ENCODE data around the gene TRPM8.
A peak's percentile ranks its signal among the peaks of the same experiment; 100 is the strongest.

Gene TRPM8

DNA sequence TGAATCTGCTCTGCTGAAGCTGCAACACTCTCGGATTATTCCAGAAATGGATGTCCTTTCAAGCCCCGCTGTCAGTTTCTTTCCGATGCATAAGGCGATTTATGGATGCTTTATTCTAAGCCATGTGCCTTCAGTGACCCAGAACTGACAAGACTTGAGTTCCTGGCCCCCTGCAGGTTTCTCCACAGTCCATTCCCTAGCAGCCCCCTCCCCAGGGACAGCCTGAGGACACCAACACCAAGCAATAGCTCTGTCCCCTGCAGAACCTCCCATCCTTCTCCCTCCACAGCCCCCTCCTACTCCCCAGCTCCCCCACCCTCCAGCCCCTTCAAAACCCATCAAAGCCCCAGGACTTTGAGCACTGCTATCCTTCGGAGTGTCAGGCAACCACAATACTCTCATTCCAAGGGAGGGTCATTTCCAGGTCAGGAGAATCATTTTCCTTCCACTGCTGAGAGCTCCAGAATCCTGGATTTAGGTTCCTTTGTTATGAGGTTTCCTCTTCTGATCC lies 108.8 kb downstream of the TRPM8 start:
- no peak for TF ChIP-seq TCF12 (IDR thresholded peaks at IDR 0.05; ENCODE audit: low read depth)
- no peak for TF ChIP-seq YY1 (IDR thresholded peaks at IDR 0.05; ENCODE audit: low read depth)
- no peak for TF ChIP-seq RAD21 (IDR thresholded peaks at IDR 0.05; ENCODE audit: low read depth)
- TF ChIP-seq ZBTB7A (IDR thresholded peaks at IDR 0.05; ENCODE audit: low read depth), result no peak

DNA sequence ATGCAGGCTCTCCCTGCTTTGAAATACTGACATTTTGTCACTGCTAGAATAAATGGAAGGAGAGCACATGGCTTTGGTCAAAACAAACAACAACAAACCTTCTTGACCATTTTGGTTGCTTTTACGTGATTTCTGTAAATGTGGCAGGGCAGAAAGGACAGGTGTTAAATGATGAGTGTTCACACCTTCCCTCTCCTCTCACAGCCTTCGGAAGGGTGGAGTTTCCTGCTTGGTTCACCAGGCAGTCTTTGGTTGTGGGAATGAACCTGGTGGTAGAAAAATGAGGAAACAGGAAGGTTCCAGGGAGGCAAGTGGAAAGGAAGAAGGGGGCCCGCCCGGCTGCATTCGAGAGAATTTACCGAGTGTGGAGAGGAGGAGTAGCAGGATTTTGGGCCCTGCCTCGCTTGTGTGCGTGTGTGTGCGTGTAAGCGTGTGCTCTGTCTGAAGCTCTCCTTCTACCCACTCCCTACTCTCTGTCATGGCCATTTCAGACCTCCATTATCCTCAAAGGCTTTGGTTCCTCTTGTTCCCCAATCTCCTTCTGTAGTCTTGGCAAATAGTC lies 109.6 kb downstream of the TRPM8 start:
- TF ChIP-seq YY1 (IDR thresholded peaks at IDR 0.05; ENCODE audit: low read depth) (no peak), FOXM1 (IDR thresholded peaks at IDR 0.05; ENCODE audit: borderline replicate concordance, low read depth) (no peak), TCF12 (IDR thresholded peaks at IDR 0.05; ENCODE audit: low read depth) (no peak), EGR1 (IDR thresholded peaks at IDR 0.05) (no peak), TEAD4 (IDR thresholded peaks at IDR 0.05) (no peak)
- TF ChIP-seq, protein P1, sequence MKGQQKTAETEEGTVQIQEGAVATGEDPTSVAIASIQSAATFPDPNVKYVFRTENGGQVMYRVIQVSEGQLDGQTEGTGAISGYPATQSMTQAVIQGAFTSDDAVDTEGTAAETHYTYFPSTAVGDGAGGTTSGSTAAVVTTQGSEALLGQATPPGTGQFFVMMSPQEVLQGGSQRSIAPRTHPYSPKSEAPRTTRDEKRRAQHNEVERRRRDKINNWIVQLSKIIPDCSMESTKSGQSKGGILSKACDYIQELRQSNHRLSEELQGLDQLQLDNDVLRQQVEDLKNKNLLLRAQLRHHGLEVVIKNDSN (IDR thresholded peaks at IDR 0.05), result no peak
- TF ChIP-seq, protein P2, sequence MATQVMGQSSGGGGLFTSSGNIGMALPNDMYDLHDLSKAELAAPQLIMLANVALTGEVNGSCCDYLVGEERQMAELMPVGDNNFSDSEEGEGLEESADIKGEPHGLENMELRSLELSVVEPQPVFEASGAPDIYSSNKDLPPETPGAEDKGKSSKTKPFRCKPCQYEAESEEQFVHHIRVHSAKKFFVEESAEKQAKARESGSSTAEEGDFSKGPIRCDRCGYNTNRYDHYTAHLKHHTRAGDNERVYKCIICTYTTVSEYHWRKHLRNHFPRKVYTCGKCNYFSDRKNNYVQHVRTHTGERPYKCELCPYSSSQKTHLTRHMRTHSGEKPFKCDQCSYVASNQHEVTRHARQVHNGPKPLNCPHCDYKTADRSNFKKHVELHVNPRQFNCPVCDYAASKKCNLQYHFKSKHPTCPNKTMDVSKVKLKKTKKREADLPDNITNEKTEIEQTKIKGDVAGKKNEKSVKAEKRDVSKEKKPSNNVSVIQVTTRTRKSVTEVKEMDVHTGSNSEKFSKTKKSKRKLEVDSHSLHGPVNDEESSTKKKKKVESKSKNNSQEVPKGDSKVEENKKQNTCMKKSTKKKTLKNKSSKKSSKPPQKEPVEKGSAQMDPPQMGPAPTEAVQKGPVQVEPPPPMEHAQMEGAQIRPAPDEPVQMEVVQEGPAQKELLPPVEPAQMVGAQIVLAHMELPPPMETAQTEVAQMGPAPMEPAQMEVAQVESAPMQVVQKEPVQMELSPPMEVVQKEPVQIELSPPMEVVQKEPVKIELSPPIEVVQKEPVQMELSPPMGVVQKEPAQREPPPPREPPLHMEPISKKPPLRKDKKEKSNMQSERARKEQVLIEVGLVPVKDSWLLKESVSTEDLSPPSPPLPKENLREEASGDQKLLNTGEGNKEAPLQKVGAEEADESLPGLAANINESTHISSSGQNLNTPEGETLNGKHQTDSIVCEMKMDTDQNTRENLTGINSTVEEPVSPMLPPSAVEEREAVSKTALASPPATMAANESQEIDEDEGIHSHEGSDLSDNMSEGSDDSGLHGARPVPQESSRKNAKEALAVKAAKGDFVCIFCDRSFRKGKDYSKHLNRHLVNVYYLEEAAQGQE (IDR thresholded peaks at IDR 0.05; ENCODE audit: low read depth), result no peak
- TF ChIP-seq, protein P3, sequence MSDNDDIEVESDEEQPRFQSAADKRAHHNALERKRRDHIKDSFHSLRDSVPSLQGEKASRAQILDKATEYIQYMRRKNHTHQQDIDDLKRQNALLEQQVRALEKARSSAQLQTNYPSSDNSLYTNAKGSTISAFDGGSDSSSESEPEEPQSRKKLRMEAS (IDR thresholded peaks at IDR 0.05), result no peak

DNA sequence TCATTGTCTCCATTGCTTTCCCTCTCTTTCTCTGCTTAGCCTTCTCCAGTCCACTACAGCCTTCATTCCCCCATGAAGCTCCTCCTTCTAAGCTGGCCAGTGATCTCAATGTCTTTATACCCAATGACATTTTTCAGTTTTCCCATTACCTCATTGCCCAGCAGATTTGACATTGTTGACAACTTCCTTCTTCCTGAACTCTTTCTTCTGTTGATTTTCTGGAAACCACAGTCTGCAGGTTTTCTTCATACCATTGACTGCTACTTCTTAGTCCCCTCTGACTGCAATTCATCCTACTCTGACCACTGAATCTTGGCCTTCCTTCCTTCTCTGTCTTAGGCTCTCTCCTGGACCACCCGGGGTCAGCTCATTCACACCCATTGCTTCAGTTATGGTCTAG lies 110.5 kb downstream of the TRPM8 start:
- TF ChIP-seq, protein P3 (IDR thresholded peaks at IDR 0.05), result no peak
- TF ChIP-seq EP300 (IDR thresholded peaks at IDR 0.05; ENCODE audit: borderline replicate concordance) (no peak), CREB1 (IDR thresholded peaks at IDR 0.05; ENCODE audit: low read depth) (no peak), EGR1 (IDR thresholded peaks at IDR 0.05) (no peak), TEAD4 (IDR thresholded peaks at IDR 0.05) (no peak), FOXM1 (IDR thresholded peaks at IDR 0.05; ENCODE audit: borderline replicate concordance, low read depth) (no peak), ZBTB7A (IDR thresholded peaks at IDR 0.05; ENCODE audit: low read depth) (no peak), NFIC (IDR thresholded peaks at IDR 0.05) (no peak), RAD21 (IDR thresholded peaks at IDR 0.05; ENCODE audit: low read depth) (no peak), TAF1 (IDR thresholded peaks at IDR 0.05; ENCODE audit: low read depth) (no peak), TCF12 (IDR thresholded peaks at IDR 0.05; ENCODE audit: low read depth) (no peak), CEBPB (IDR thresholded peaks at IDR 0.05) (no peak)
- TF ChIP-seq, protein P1 (IDR thresholded peaks at IDR 0.05), result no peak

DNA sequence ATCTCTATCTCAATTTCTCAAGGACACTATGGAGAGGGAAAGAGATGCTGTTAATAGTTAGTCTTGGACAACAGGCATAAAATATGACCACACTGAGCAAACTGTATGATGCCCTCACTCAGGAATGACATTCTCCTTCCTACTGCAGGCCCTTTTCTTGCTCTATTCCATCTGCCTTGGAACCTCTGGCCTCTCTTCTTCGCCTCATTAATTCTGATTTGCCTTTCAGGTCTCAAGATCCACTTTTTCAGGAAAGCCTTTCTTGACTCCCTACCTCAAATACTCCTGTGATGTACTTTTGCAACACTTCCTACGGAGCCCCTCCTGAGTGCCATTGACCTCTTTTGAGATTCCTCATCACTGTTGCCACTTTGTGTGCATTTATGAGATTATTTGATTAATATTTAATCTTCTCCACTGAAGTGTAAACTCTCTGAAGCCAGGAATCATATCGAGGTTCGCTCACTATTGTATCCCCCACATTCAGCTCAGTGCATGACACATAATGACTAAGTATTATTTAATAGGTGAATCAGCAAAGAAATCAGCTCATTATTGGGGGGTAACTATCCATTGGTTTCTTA lies 112.1 kb downstream of the TRPM8 start:
- TF ChIP-seq, protein P2 (IDR thresholded peaks at IDR 0.05; ENCODE audit: low read depth), result no peak
- TF ChIP-seq YY1 (IDR thresholded peaks at IDR 0.05; ENCODE audit: low read depth) (no peak), FOXM1 (IDR thresholded peaks at IDR 0.05; ENCODE audit: borderline replicate concordance, low read depth) (no peak), TAF1 (IDR thresholded peaks at IDR 0.05; ENCODE audit: low read depth) (no peak), EGR1 (IDR thresholded peaks at IDR 0.05) (no peak)
- TF ChIP-seq, protein P1 (IDR thresholded peaks at IDR 0.05), result no peak

DNA sequence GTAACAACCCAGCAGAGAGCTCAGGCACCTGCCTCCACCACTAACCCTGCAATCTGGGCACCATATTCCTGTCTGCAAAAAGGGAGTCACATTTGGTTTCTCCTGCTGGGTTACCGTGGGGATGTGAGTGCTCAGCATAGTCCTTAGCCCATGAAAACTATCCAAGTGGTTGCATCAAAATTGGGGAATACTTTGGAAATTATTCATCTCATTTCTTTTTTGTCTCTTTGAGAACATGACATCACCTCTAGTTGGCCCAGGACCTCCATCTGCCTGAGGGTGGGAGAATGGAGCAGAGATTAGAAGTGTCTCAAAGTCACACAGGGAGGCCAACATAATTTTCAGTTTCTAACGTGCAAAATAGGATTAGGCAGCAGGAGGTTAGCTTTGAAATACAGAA lies 114.0 kb downstream of the TRPM8 start:
- TF ChIP-seq RAD21 (IDR thresholded peaks at IDR 0.05; ENCODE audit: low read depth) (no peak), YY1 (IDR thresholded peaks at IDR 0.05; ENCODE audit: low read depth) (no peak), ZBTB7A (IDR thresholded peaks at IDR 0.05; ENCODE audit: low read depth) (no peak), NFIC (IDR thresholded peaks at IDR 0.05) (no peak)

DNA sequence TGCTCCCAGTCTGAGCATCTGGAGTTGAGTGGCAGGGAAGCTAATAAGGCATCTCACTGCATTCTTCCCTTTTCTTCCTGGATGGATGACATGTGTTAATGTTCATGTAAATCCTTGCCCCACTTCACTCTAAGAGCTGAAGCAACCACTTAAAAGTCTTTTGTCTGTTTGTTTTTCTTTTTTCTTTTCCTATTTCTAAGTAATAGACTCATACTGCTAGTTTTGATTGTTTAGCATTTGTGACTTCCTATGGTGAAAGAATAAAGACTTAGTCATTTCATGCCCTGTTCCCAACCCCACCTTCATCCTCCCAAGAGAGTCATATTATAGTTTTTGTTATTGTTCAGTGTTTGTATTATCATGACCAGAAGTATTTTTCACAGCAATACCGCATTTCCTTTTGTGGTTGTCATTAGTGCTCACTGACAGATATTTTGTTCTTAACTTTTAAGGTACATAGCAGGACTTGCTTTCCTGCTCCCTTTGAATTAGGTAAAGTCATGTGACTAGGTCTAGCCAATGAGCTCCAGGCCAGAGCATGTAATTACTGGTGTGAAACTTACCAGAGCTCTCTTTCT lies 115.2 kb downstream of the TRPM8 start:
- TF ChIP-seq, protein P1 (IDR thresholded peaks at IDR 0.05), result 0 out of 2 replicates have a peak, but pooled peaks have one; percentile 37
- TF ChIP-seq TCF12 (IDR thresholded peaks at IDR 0.05; ENCODE audit: low read depth), result no peak
